HG02571 (cell line): ENCODE measurements around the gene DTX3.
"Not testable (repeated sequence)": the region's sequence is repeated elsewhere in the genome, so short reads cannot be mapped to it uniquely, and the experiment has no call there.

Experiments used
- ATAC-seq: cut with Tn5 transposase; IDR thresholded peaks from one replicate; pipeline ENCODE4 v1.9.1; 2021; ENCODE audit warnings: mild to moderate bottlenecking, moderate library complexity; ENCODE audit not compliant: unreplicated experiment

The DTX3 gene, protein sequence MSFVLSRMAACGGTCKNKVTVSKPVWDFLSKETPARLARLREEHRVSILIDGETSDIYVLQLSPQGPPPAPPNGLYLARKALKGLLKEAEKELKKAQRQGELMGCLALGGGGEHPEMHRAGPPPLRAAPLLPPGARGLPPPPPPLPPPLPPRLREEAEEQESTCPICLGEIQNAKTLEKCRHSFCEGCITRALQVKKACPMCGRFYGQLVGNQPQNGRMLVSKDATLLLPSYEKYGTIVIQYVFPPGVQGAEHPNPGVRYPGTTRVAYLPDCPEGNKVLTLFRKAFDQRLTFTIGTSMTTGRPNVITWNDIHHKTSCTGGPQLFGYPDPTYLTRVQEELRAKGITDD

DNA sequence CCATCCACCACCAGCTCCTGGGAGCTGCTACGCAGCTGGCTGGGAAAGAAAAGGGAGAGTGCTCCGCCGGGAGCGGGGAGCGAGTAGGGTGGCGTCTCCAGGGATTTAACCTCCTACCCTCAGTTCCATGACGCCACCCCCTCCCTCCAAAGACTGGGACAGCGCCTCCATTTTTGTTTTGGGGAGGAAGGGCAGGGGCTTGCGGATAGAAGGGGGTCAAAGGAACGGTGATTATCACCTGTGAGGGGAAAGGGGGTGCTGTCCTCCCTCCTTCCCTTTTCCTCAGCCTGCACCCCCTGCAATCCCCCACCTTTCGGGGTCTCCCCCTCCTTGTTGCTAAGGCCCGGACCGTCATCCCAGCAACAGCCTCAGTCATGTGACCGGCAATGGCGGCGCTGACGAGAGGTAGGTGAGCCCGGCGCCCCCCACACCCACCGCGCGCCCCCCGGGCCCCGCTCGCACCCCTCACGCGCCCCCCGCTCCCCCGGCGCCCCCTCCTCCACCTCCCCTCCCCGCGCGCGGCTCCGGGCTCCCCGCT, at the start of gene DTX3:
Gene DTX3, plus strand, starts transcription at position 371 of the 538 bp plus-strand sequence. CDS start 1,694 bp downstream, outside the sequence.
- no peak for ATAC-seq

DNA sequence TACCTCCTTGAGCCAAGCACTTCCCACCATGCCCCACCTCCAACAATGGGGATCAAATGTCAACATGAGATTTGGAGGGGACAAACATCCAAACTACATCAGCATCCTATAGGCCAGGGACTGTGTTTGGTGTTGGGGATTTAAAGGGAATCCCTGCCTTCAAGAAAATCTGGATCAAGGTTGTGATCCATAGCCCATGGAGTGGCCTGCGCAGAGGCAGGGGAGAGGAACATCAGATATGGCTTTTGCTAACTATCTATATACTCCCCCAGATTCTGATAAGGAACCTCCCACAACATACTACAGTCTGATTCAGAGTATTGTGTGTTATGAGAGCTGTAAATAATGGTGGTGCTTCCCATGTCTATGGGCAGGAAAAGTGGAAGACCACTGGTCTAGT, 49.7 kb upstream of the DTX3 start:
- no peak for ATAC-seq

DNA sequence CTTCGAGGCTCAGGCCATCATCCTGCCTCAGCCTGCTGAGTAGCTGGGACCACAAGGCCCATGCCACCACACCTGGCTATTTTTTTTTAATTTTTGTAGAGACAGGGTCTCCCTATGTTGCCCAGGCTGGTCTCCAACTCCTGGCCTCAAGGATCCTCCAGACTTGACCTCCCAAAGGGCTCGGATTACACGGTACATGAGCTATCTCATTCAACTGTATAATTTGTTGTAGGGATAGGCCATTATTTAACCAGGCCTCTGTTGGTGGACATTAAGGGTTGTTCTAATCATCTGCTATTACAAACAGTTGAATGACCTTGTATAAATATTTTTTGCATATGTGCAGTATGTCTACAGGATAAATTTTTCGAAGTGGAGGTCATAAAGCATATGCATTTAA, 45.8 kb upstream of the DTX3 start:
- no peak for ATAC-seq

DNA sequence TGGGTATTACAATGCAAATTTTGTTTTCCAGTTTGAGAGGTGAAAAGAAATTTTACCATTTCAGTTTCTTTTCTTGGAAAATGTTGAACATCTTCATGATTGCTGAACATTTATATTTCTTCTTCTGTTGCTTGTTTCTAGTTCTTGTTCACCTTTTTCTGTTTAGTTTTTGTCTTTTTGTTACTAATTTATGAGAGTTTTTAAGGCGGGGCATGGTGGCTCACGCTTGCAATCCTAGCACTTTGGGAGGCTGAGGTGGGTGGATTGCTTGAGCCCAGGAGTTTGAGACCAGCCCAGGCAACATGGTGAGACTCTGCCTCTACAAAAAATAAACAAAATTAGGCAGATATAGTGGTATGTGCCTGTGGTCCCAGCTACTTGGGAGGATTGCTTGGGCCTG, 44.1 kb upstream of the DTX3 start:
- no peak for ATAC-seq

DNA sequence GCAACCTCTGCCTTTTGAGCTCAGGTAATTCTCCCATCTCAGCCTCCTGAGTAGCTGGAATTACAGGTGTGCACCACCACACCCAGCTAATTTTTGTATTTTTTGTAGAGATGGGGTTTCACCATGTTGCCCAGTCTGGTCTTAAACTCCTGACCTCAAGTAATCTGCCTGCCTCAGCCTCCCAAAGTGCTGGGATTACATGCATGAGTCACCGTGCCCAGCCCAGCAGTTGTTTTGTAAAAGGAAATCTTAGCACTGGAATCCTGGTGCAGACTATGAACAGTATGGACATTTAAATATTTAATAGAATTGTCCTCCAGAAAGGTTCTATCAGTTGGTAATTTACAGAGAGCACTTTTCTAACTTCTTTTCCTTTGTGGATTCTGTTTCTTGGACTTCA, 43.5 kb upstream of the DTX3 start:
- ATAC-seq, result not testable (repeated sequence)

DNA sequence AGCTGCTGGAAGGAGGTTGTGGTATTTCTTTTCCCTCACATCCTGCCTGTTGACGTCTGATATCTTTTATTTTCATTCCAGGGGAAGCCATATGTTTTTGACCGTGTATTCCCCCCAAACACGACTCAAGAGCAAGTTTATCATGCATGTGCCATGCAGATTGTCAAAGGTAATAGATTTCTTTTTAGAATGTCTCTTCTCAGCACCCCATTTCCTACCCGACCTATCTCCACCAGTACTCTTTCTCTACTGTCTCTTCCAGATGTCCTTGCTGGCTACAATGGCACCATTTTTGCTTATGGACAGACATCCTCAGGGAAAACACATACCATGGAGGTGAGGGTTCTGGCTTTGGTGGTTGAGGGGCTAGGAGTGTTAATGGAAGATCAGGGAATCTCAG, 41.3 kb upstream of the DTX3 start:
- ATAC-seq, result no peak

DNA sequence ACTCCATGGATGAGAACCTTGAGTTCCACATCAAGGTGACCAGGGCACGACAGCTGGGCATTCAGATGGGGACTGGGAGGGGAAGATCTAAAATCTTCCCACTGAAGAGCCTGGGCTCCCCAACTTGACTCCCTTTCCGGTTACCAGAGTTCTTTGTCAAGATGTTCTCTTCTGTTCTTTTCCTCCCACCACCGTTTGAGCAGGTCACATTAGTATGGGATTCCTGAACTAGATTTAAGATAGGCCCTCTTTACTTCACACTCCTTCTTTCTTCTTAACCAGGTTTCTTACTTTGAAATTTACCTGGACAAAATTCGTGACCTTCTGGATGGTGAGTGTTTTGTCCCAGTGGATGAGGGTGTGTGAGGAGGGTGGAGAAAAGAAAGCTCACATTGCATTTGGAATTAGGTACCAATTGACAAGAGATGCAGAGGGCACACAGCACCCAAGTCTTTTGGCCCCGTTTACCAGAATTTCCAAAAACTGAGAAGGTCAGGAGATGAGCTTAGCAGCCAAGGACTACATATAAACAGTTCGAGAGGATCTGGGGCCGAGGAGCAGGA, 40.4 kb upstream of the DTX3 start:
- no peak for ATAC-seq

DNA sequence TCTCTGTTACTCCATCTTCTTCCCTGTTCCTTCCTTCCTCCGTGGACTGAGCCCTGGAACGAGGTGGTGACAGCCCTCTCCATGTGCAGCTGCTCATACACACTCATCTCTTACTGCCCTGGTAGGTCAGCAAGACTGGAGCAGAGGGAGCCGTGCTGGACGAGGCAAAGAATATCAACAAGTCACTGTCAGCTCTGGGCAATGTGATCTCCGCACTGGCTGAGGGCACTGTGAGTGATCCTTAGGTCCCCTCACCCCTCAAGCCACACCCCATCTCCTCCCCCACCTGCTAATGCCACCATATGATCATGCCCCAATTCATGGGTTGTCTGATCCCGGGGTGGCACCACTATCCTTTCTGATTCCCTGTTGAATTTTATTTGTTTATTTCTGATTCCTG, 35.8 kb upstream of the DTX3 start:
- ATAC-seq, result no peak

DNA sequence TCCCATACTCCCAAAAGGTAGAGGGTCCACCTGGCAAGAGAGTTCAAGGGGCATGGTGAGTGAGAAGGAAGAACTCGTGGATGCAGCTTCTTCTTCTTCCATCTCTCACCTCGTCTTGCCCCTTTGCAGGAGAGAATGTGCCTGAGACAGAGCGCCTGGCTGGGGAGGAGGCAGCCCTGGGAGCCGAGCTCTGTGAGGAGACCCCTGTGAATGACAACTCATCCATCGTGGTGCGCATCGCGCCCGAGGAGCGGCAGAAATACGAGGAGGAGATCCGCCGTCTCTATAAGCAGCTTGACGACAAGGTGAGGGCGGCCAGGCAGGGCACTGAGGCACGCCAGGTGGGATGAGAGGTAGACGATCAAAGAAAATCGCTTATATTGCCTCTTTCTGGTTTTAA, 34.8 kb upstream of the DTX3 start:
- no peak for ATAC-seq

DNA sequence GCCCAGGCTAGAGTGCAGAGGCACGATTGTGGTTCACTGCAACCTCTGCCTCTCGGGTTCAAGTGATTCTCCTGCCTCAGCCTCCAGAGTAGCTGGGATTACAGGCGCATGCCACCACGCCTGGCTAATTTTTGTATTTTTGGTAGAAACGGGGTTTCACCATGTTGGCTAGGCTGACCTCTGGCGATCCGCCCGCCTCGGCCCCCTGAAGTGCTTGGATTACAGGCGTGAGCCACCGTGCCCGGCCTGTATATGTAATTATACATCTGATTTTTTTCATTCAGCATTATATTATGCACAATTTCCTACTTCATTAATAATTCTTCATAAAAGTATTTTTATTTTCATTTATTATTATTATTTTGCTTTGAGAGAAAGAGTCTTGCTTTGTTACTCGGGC, 34.2 kb upstream of the DTX3 start:
- not testable (repeated sequence) for ATAC-seq

DNA sequence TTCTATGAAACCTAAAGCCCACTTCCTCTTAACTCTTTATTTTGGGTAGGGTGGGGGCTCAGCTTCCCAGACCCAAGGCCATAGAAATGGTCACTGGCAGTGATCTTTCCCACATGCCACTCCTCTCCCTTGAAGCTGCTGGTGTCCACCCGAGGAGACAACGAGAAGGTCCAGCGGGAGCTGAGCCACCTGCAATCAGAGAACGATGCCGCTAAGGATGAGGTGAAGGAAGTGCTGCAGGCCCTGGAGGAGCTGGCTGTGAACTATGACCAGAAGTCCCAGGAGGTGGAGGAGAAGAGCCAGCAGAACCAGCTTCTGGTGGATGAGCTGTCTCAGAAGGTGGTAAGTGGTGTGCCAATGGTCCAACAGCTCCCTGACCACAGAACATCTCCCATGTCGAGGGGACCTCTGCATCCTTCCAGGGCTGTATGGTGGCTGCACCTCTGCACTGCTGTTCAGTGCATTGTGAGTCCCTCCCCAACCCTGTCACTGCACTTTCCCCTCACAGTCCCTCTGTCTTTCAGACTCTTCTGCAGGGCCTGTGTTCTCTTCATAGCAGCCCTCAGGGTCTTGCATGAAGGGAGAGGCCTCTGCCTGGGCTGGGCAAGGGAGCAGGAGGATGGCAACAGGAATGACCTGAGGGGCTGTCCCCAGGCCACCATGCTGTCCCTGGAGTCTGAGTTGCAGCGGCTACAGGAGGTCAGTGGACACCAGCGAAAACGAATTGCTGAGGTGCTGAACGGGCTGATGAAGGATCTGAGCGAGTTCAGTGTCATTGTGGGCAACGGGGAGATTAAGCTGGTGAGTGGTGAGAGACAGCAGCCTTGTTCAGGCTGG, 32.5 kb upstream of the DTX3 start:
- ATAC-seq, result no peak

DNA sequence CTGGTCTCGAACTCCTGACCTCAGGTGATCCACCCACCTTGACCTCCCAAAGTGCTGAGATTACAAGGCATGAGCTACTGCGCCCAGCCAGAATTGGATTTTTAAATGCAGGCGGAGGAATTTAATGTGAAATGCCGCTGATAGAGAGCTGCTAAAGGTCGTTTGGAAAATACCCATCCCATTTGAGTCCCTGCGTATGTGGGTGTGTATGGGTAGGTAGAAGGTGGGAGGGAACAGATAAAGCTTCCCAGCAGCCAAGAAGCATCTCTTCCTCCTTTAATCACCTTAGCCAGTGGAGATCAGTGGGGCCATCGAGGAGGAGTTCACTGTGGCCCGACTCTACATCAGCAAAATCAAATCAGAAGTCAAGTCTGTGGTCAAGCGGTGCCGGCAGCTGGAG, 29.8 kb upstream of the DTX3 start:
- ATAC-seq, result no peak

DNA sequence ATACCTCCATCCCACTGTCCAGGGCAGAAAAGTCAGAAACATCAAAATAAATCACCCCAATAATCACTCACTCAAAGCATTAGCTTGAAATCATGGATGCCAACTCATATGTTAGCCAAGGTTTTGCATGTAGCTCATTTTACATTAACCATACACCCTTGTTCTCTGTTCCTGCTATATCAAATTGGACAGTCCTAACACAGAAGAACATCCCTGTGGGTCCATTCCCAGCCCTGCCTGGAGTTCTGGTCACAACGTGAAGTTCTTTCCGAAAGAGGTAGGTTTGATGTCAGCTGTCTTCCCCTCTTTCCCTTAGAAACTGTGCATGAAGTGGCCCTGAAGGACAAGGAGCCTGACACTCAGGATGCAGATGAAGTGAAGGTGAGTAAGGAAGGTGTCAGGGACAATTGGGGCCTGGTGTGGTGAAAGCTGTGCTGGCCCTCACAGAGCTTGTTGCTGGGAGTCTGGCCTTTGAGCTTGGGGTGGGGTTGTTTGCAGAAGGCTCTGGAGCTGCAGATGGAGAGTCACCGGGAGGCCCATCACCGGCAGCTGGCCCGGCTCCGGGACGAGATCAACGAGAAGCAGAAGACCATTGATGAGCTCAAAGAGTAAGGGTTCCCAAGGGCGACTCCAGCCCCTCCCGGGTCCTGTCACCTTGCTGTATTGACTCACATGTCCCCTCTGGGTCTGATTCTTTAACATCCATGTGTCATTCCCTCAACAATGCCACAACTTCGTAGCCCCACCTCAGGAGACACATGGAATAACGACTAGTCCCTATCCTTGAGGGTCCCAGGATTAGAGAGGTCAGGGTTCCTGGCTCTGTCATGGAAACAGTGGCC, 28.6 kb upstream of the DTX3 start:
- no peak for ATAC-seq

DNA sequence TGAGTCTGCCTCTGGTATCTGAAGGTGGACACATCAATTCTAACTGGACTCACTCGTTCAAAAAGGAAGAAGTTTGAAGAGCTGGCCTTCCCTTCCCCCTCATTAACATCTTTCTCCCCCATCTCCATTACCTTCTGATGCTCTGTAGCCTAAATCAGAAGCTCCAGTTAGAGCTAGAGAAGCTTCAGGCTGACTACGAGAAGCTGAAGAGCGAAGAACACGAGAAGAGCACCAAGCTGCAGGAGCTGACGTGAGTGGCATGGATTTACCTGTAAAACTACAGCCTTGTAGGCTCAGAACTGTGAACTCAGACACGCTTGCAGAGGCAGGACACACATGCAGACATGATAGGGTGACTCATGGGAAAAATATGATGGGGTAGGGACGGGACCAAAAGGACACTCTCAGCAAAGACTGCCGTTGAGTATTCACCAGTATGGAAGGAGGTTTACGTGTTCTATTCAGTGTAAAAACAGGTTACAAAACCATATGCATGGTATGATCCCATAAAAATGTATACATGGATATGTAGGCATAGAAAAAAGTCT, 27.9 kb upstream of the DTX3 start:
- ATAC-seq, result no peak

DNA sequence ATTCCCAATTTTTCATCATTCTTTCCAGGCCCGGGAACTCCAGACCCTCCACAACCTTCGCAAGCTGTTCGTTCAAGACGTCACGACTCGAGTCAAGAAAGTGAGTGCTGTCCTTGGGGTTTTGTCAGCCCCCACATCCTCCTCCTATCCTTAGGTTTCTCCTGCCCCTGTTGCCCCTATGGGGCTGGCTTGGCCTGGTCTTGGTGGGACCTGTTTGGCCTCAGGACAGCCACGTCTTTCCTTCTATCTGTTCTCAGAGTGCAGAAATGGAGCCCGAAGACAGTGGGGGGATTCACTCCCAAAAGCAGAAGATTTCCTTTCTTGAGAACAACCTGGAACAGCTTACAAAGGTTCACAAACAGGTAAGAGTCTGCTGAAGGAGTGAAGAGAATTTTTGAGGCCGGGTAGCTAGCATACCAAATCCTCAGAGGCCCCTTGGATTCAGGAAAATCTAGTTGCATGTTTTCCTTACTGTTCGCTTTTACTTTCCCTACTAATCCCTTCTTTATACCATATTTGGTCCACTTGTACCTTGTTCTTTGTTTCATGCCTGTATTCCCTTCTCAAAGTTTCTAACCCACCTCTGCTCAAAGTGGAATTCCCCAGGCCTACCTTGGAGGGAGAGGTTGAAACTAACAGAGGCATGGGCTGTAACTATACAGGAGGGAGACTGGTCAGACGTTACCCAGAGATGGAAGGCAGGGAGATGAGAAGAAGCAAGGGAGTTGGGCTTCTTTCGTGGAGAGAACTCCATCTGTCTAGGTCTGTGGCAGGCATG, 26.5 kb upstream of the DTX3 start:
- no peak for ATAC-seq

DNA sequence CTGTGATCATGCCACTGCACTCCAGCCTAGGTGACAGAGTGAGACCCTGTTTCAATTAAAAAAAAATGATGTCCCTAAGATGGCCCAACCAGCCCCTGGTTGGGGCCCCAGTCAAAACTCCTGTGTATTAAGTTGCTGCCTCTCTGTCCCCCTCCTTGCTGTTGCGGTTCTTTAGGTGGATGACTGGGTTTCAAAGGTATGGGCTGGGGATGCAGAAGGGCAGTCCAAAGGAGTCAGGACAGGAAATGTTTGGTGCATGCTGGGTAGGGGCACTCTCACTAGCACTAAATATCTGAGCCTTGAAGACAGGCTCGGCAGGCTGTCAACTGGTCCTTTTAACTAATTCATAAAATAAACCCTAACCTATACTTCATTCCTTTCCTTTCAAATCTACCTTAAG, 25.6 kb upstream of the DTX3 start:
- ATAC-seq, result no peak

DNA sequence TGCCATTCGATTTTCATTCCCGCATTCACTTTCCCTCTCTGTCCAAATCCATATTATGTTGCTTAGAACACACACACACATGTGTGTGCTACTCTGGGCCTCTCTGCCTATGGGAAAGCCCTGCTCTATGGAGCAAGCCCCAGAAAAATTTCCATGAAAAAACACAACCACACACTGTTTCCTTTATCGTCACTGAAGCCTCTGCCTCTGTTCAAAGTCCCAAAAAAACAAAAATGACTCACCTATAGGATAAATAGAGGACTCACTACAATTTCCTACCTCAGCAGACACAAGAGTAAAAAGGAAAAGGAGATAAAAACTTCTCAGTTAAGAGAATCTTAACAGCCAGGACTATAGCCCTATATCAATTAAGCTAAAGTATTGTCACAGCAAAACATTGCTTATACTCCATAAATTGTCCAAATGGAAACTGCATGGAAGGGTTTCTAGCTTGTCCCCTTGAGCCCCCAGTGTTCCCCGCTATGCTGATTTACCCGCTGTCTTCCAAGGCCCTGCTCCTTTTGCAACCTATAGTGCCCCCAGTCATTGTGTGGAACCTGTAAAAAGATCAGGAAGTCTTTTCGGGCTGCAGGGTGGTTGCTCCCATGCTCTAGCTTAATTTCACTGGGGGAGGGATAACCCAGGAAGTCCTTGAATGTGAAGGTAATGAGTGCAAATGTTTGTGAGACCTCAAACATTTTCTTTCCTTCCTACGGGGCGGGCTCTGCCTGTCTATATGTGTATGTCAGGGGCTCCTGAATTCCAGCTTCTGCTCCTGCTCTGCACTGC, 24.8 kb upstream of the DTX3 start:
- no peak for ATAC-seq

DNA sequence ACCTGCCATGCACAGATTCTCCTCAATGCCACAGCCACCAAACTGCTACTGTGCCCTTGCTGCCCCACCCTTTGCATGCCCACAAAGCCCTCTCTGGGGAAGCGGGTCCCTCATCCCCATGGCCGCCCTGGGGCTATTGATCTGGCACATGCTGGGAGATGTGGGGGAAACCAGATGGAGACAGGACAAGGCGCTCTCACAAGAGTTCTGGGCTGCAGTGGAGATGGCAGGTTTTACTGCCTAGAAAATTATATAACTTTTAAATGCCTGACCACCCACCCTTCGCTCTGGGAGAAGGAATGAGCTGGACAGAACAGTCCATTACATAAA, 24.2 kb upstream of the DTX3 start:
- ATAC-seq, result no peak

DNA sequence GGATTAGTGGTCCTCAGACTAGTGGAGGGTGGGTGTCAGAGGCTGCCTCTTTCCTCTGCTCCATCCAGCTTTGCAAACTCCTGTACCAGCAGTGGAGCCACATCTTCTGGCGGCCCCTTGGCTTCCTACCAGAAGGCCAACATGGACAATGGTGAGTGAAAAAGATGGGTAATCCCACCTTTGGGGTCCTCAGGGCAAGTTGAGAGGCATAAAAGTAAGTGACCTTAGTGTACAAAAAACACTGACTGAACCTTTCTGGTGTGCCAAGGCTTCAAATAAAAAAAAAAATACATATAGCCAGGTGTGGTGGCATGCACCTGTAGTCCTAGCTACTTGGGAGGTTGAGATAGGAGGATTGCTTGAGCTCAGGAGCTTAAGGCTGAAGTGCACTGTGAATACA, 22.8 kb upstream of the DTX3 start:
- no peak for ATAC-seq
